Muscle layer of colon (tissue), 2 donors: Measurements from ENCODE around the gene PTAFR.

Experiments
- H3K27ac ChIP-seq: one replicate; pipeline ENCODE4 v1.7.0; 2013; ENCODE audit warnings: low read depth, mild to moderate bottlenecking, low read length, moderate library complexity
- H3K27me3 ChIP-seq, 2 donors: one replicate each; pipeline ENCODE4 v1.7.0; 2013; ENCODE audit warnings: low read length in 2 of 2, mild to moderate bottlenecking in 2 of 2; ENCODE audit not compliant: insufficient read depth in 2 of 2, control insufficient read depth in 1 of 2
- H3K36me3 ChIP-seq: one replicate; pipeline ENCODE4 v1.7.0; 2013; ENCODE audit warnings: mild to moderate bottlenecking, low read length; ENCODE audit not compliant: insufficient read depth
- H3K4me1 ChIP-seq: one replicate; pipeline ENCODE4 v1.7.0; 2013; ENCODE audit warnings: mild to moderate bottlenecking, low read length; ENCODE audit not compliant: insufficient read depth
- H3K4me3 ChIP-seq, 2 donors: one replicate each; pipeline ENCODE4 v1.7.0; 2013; ENCODE audit warnings: low read length in 2 of 2, low read depth in 1 of 2, mild to moderate bottlenecking in 1 of 2, moderate library complexity in 1 of 2
- H3K9ac ChIP-seq: one replicate; pipeline ENCODE4 v1.7.0; 2013; ENCODE audit warnings: low read length
- H3K9me3 ChIP-seq: one replicate; pipeline ENCODE4 v1.7.0; 2013; ENCODE audit warnings: mild to moderate bottlenecking, low read length
- donor health status: abdominal sarcoma.
- donor health status: Adenocarcinoma of cecum.

Gene PTAFR

GRCh38 chr1:28176492-28177470, at the start of gene PTAFR:
Gene PTAFR, minus strand, starts transcription at chr1:28176690. Its CDS starts 25,669 bp downstream, at chr1:28151021.
- Histone ChIP-seq H3K27me3 (no peaks in the 10 kb centered on the region), H3K36me3 (no peaks in the 10 kb centered on the region), H3K4me1 (no peaks in the 10 kb centered on the region), H3K9ac (no peak within 1 kb of the TSS), H3K27ac (no peak within 1 kb of the TSS), H3K9me3 (no peaks in the 10 kb centered on the region), H3K4me3 (no peak within 1 kb of the TSS)

GRCh38 chr1:28213315-28213714, 36.8 kb upstream of the PTAFR start:
- no peak overlapping the region for H3K9ac ChIP-seq
- peaks cover 18% of the 10 kb centered on the region for H3K36me3 ChIP-seq
- H3K27me3 ChIP-seq, result no peaks in the 10 kb centered on the region
- H3K4me3 ChIP-seq, result no peak overlapping the region
- H3K9me3 ChIP-seq, result no peaks in the 10 kb centered on the region
- H3K4me1 ChIP-seq, result no peaks in the 10 kb centered on the region
- H3K27ac ChIP-seq, result no peak overlapping the region

GRCh38 chr1:28209700-28210099, 33.2 kb upstream of the PTAFR start:
- H3K36me3 ChIP-seq, result peaks cover 21% of the 10 kb centered on the region

GRCh38 chr1:28208818-28209441, 32.4 kb upstream of the PTAFR start:
- H3K27ac ChIP-seq, result no peak overlapping the region
- H3K9ac ChIP-seq, result no peak overlapping the region
- H3K36me3 ChIP-seq, result peaks cover 29% of the 10 kb centered on the region
- H3K9me3 ChIP-seq, result no peaks in the 10 kb centered on the region
- no peaks in the 10 kb centered on the region for H3K4me1 ChIP-seq
- no peaks in the 10 kb centered on the region for H3K27me3 ChIP-seq
- H3K4me3 ChIP-seq, result no peak overlapping the region

More at GRCh38 chr1:28209700-28210099, 33.2 kb upstream of the PTAFR start:
- H3K4me3 ChIP-seq, result no peak overlapping the region
- H3K4me1 ChIP-seq, result no peaks in the 10 kb centered on the region
- no peaks in the 10 kb centered on the region for H3K9me3 ChIP-seq
- H3K9ac ChIP-seq, result no peak overlapping the region
- H3K27ac ChIP-seq, result no peak overlapping the region
- H3K27me3 ChIP-seq, result no peaks in the 10 kb centered on the region

- H3K36me3 ChIP-seq, result peaks cover 47% of the 10 kb centered on the region
- no peak overlapping the region for H3K4me3 ChIP-seq
- no peaks in the 10 kb centered on the region for H3K4me1 ChIP-seq
- no peaks in the 10 kb centered on the region for H3K27me3 ChIP-seq
- H3K9me3 ChIP-seq, result no peaks in the 10 kb centered on the region
- no peak overlapping the region for H3K9ac ChIP-seq
- H3K27ac ChIP-seq, result no peak overlapping the region
Measured at GRCh38 chr1:28205243-28205642, 28.8 kb upstream of the PTAFR start.

GRCh38 chr1:28200234-28200873, 23.9 kb upstream of the PTAFR start:
- H3K4me3 ChIP-seq, result no peak overlapping the region
- peaks cover 54% of the 10 kb centered on the region for H3K36me3 ChIP-seq
- no peak overlapping the region for H3K27ac ChIP-seq

GRCh38 chr1:28199328-28200233, 23.1 kb upstream of the PTAFR start:
- Histone ChIP-seq H3K27ac (no peak overlapping the region), H3K9me3 (no peaks in the 10 kb centered on the region), H3K4me3 (no peak overlapping the region), H3K9ac (no peak overlapping the region), H3K36me3 (peaks cover 49% of the 10 kb centered on the region), H3K4me1 (no peaks in the 10 kb centered on the region), H3K27me3 (no peaks in the 10 kb centered on the region)

More at GRCh38 chr1:28200234-28200873, 23.9 kb upstream of the PTAFR start:
- Histone ChIP-seq H3K9ac (no peak overlapping the region), H3K9me3 (no peaks in the 10 kb centered on the region), H3K4me1 (no peaks in the 10 kb centered on the region), H3K27me3 (no peaks in the 10 kb centered on the region)

- Histone ChIP-seq H3K36me3 (peaks cover 32% of the 10 kb centered on the region), H3K9ac (no peak overlapping the region)
Measured at GRCh38 chr1:28197682-28198415, 21.4 kb upstream of the PTAFR start.

GRCh38 chr1:28196330-28196729, 19.8 kb upstream of the PTAFR start:
- Histone ChIP-seq H3K36me3 (peaks cover 29% of the 10 kb centered on the region), H3K4me3 (no peak overlapping the region), H3K9me3 (no peaks in the 10 kb centered on the region), H3K9ac (no peak overlapping the region), H3K4me1 (no peaks in the 10 kb centered on the region), H3K27ac (no peak overlapping the region), H3K27me3 (no peaks in the 10 kb centered on the region)

More at GRCh38 chr1:28197682-28198415, 21.4 kb upstream of the PTAFR start:
- H3K4me3 ChIP-seq, result no peak overlapping the region
- H3K27me3 ChIP-seq, result no peaks in the 10 kb centered on the region
- no peak overlapping the region for H3K27ac ChIP-seq
- no peaks in the 10 kb centered on the region for H3K9me3 ChIP-seq
- no peaks in the 10 kb centered on the region for H3K4me1 ChIP-seq

- Histone ChIP-seq H3K27me3 (no peaks in the 10 kb centered on the region), H3K27ac (no peak overlapping the region), H3K4me1 (no peaks in the 10 kb centered on the region), H3K36me3 (peaks cover 23% of the 10 kb centered on the region), H3K4me3 (no peak overlapping the region), H3K9ac (no peak overlapping the region), H3K9me3 (no peaks in the 10 kb centered on the region)
Measured at GRCh38 chr1:28195780-28196179, 19.3 kb upstream of the PTAFR start.
